Dedifferentiated amniotic fluid mesenchymal stem cell (primary cell): ENCODE measurements around the gene EDIL3.

Experiments used
- DNase-seq: peaks from one replicate; pipeline ENCODE4 v3.0.0-alpha.2; 2016; ENCODE audit errors: extremely low spot score

The EDIL3 gene

DNA sequence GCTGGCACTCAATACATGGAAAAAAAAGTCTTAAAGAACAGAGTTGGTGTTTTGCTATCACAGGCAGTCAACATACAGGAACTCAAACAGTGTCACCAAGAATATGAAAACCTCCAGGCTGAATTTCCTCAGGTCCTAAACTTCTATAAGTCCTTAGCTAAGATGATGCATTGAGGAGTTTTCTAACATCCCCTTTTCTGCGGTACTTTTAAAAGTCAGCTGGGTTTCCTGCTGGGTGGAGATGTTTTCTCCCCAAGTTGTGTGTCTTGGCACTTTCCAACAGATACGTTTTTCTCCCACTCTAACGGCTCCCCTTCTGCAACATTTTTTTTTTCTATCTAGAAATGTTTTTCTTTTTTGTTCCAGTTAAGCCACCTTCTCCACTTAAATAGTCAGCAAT is 419.2 kb downstream of the EDIL3 start:
- no peak for DNase-seq

DNA sequence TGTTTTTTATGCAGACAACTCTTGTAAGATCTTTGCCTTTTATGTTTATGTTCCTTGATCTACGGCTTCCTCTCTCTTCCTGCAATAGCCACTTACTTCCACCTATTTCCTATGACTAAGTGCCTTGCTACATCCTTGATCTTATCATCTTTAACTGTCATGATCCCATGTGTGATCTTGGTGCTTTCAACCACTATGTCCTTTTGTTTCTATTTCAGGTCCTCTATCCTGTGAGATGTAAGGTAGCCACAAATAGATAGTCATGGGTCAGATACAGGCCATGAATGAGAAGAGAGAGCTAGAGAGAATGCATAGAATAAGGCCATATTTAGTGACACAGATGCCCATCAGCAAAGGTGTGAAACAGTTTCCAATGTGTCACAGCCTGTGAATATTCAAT is 420.4 kb downstream of the EDIL3 start:
- DNase-seq, result no peak

GRCh38 chr5:83957188-83957587 is 427.5 kb downstream of the EDIL3 start:
- DNase-seq, result no peak

DNA sequence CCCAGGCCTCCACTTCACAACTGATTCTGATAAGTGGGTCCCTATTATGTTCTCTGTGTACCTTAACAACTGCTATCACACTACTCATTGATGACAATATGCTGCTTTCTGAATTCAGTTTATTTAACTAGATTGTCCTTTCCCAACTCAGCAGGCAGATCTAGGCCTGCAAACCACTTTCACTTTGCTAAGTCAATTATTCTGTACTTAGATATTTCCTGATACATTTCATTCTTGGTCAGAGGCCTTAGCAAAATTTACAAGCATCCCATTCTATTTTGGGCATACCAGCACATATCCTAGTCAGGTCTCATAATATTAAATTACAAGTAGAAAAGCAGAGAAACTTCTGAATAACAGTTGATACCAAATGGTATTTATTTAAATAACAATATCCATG is 428.3 kb downstream of the EDIL3 start:
- DNase-seq, result no peak

DNA sequence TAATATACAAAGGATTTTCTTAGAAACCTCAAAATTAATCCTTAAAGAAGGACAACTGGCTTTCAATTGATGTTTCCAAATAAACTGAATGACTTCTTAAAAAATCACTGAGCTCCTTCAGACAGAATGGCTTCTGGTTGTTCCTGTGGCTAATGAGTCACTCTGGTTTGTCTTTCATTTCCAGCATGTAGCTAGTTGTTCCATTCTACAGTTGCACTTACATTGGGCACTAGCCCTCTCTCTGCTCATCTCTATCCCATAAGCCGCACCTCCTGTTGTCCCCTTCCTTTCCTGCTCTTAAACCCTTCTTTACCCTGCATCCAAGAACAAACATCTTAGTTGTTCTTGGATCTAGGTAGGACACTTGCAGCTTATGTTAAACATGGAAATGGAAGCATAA is 428.8 kb downstream of the EDIL3 start:
- peak; percentile 22 for DNase-seq

GRCh38 chr5:83947763-83948162 is 436.9 kb downstream of the EDIL3 start:
- DNase-seq, result peak; percentile 52

DNA sequence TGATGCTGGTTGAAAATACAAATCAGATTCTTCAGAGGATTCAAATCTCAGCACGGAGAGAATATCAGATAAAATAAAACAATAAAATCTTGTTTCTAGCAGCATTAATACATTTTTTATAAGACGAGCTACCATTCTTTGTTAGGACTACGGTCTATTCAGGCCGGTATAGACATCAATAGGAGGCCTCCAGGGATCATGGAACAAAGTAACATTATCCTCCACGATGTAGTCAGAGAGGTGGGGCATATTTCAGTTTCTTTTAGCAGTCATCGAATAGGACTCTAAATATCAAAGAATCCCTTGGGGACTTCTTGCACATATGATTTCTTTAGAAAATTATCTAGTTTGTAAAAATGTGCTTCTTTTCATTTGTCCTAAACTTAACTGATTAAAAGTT is 438.2 kb downstream of the EDIL3 start:
- no peak for DNase-seq

- DNase-seq, result no peak
Observed at GRCh38 chr5:83942155-83942554, 442.5 kb downstream of the EDIL3 start.

DNA sequence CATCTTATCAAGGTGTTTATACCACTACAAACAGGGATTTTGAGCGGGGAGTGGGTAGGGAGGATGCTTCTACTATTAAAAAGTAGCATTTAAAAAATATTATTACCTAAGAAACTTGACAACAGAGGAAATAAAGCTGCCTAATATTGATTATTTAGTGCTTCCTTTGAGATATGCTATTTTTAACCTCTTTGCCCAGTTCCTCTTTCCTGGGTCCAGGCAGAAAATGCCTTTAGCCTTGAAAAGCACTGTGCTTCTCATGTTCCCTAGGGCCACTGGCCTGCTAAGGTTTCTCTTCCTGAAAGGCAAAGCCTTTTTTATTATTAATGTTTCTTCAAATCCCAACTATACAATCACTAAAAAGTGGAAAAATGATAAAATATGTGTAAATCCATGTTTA is 446.8 kb downstream of the EDIL3 start:
- DNase-seq, result no peak

GRCh38 chr5:83931969-83932368 is 452.7 kb downstream of the EDIL3 start:
- DNase-seq, result no peak

GRCh38 chr5:83927140-83927733 is 457.4 kb downstream of the EDIL3 start:
- DNase-seq, result peak; percentile 64

- DNase-seq, result no peak
Observed at GRCh38 chr5:83925955-83926337, 458.7 kb downstream of the EDIL3 start.

GRCh38 chr5:83925321-83925954 is 459.2 kb downstream of the EDIL3 start:
- DNase-seq, result peak; percentile 54

GRCh38 chr5:83924891-83925290 is 459.8 kb downstream of the EDIL3 start:
- DNase-seq, result peak; percentile 52

GRCh38 chr5:83924171-83924570 is 460.5 kb downstream of the EDIL3 start:
- DNase-seq, result peak; percentile 79

DNA sequence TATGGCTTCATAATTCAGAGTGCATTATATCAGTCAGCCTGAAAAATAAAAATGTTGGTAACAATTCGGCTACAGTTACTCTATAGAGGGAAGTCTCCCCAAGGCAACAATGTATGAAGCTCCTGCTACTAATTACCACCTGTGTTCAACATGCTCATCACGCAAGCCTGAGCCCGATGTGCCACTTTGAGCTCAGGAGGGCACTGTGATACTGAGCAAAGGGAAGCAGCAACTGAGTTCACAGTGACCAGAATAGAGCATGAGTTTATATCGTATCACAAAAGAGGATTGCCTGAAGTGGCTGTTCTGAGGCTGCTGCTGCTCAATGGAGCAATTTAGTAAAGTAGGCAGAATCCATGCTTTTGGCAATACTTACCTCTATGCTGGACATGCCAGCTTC is 462.0 kb downstream of the EDIL3 start:
- DNase-seq, result no peak

DNA sequence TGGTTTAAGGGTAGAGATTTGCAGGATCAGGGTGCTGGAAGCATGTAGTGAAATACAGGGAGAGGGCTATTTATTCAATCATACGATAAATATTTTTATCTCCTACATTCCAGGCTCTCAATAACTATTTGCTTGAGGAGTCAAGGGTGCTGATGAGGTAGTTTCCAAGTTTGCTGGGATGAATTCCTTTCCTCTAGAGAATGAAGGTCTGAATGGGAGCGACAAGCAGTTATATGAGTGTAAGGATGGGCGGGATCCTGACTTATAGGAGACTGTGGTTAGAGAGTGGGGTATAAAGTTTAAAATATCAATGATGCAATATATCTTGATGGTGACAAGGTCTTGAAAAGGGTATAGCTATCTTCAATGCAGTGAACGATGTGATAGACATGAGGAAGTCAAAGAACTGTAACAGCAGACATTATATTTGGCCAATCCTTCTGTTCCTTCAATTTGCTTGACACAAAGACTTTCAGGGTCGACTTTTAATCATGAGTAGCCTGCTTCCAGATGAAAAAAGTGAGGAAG is 462.9 kb downstream of the EDIL3 start:
- DNase-seq, result no peak

- DNase-seq, result peak; percentile 57
Observed at GRCh38 chr5:83919071-83920041, 465.3 kb downstream of the EDIL3 start.

GRCh38 chr5:83917261-83917908 is 467.3 kb downstream of the EDIL3 start:
- no peak for DNase-seq

DNA sequence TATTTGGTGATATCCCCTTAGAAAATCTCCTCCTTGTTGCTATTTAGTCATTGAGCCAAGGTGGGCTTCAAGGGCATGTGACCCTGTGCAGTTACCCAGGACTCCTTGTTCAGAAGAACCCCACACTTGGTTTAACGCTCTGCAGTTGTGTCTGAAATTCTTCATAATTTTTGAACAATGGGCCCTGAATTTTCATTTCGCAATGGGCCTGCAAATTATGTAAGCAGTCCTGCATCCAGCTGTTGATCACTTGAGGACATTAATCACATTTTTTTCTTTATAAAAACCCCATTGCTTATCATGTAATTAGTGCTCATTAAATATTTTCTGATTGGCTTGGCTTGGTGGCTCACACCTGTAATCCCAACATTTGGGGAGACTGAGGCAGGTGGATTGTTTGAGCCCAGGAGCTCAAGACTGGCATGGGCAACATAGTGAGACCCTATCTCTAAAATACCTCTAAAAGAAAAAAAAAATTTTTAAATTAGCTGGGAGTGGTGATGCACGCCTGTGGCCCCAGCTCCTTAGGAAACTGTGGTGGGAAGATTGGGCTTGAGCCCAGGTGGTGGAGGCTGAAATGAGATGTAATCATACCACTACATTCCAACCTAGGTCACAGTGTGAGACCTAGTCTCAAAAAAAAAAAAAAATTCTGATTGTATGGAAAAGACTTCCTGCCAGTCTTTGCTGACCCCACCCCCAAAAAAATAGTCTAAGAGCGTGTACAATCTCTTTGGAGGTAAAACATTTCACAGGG is 469.8 kb downstream of the EDIL3 start:
- DNase-seq, result no peak

- no peak for DNase-seq
Observed at GRCh38 chr5:83914199-83914598, 470.5 kb downstream of the EDIL3 start.
